H1 (cell line): ENCODE data around the gene C1QA. TPM values are rescaled to one million over a fixed set of nuclear protein-coding genes. Genes with fewer than 3 reads are reported as not detected.
A peak's percentile ranks its signal among the peaks of the same experiment; 100 is the strongest.

Source experiments
- BRCA1 ChIP-seq: IDR thresholded peaks from 2 replicates; pipeline ENCODE4 v1.6.1; 2012; ENCODE audit warnings: low read depth, low read length, improper control_type of control experiment
- CHD7 ChIP-seq: fragments of 300-600 bp; sonication (generic); IDR thresholded peaks from 2 replicates; pipeline ENCODE4 v1.7.1; 2012; ENCODE audit warnings: low read length, moderate library complexity, mild to moderate bottlenecking, inconsistent platforms; ENCODE audit not compliant: insufficient replicate concordance
- CTBP2 ChIP-seq: IDR thresholded peaks from 2 replicates; pipeline ENCODE4 v1.7.0; 2011; ENCODE audit warnings: borderline replicate concordance, mild to moderate bottlenecking, moderate library complexity, mixed read lengths, low read length; ENCODE audit not compliant: insufficient read depth, insufficient read length
- KDM1A ChIP-seq: fragments of 200-600, 300-600 bp; sonication (generic); IDR thresholded peaks from 2 replicates; pipeline ENCODE4 v1.7.1; 2016; ENCODE audit warnings: mild to moderate bottlenecking, low read length, borderline replicate concordance
- NANOG ChIP-seq: IDR thresholded peaks from 2 replicates; pipeline ENCODE4 v1.6.1; 2011; ENCODE audit warnings: low read length, low read depth, mild to moderate bottlenecking, inconsistent platforms; ENCODE audit not compliant: insufficient read depth, poor library complexity, severe bottlenecking
- RAD21 ChIP-seq, 2 experiments: IDR thresholded peaks in 1 of 2; conservative IDR thresholded peaks in 1 of 2; 2 replicates each; pipeline ENCODE4 v1.6.1; 2011; ENCODE audit warnings: low read depth in 2 of 2, low read length in 2 of 2, improper control_type of control experiment in 1 of 2, inconsistent platforms in 1 of 2, mild to moderate bottlenecking in 1 of 2, moderate library complexity in 1 of 2
- RFX5 ChIP-seq: IDR thresholded peaks from 2 replicates; pipeline ENCODE4 v1.6.1; 2011; ENCODE audit warnings: low read depth, low read length, improper control_type of control experiment, borderline replicate concordance
- RXRA ChIP-seq: IDR thresholded peaks from 2 replicates; pipeline ENCODE4 v1.6.1; 2011; ENCODE audit warnings: low read depth, mild to moderate bottlenecking, low read length, moderate library complexity; ENCODE audit not compliant: insufficient read depth
- SIN3A ChIP-seq, 2 experiments: IDR thresholded peaks in 1 of 2; conservative IDR thresholded peaks in 1 of 2; 2 replicates each; pipeline ENCODE4 v1.6.1; 2011 to 2012; ENCODE audit warnings: low read length in 2 of 2, improper control_type of control experiment in 1 of 2, low read depth in 1 of 2, mild to moderate bottlenecking in 1 of 2
- SP1 ChIP-seq: IDR thresholded peaks from 2 replicates; pipeline ENCODE4 v1.6.1; 2011; ENCODE audit warnings: low read depth, low read length
- SP4 ChIP-seq: IDR thresholded peaks from 2 replicates; pipeline ENCODE4 v1.6.1; 2012; ENCODE audit warnings: low read length, inconsistent platforms
- polyA plus RNA-seq, 7 experiments: library from polyadenylated mRNA; depleted of rRNA in 3 of 7; stranded (reverse) in 5 of 7; unstranded in 2 of 7; fragments of >200 nt in 5 of 7; fragments of 200-250 nt in 2 of 7; gene quantifications; 1 replicate in 5 of 7; 2 replicates in 1 of 7; 4 replicates in 1 of 7; pipeline versions ENCODE4 v1.2.1 to v1.2.3, GENCODE V29; 2011 to 2013; ENCODE audit warnings: missing spikeins in 2 of 7, mixed read lengths in 2 of 7
- total RNA-seq: library from RNA; stranded (reverse); fragmentation: NEBNext Ultra II Directional; extraction: Animal tissue kit (Norgen Biotek cat#: 25700); gene quantifications from 2 replicates; pipeline ENCODE4 v1.2.1, GENCODE V29; 2021

C1QA gene
- total and polyA plus RNA-seq, 2 of the 8 experiments (the other 6 are each of a cell fraction or from before 2014, with no cell fraction given), result not detected

GRCh38 chr1:22611530-22611947, 24.9 kb upstream of the C1QA start (continued):
- TF ChIP-seq CTBP2 (no peak), RXRA (no peak), RAD21 (IDR thresholded peaks at IDR 0.05 in 1 of 2, conservative IDR thresholded peaks at IDR 0.05 in 1 of 2; ENCODE audit: low read depth in 2 of 2, low read length in 2 of 2) (no peak; a peak in 1 of 4 replicates), KDM1A (no peak), NANOG (no peak), SP1 (no peak), RFX5 (no peak), BRCA1 (no peak), CHD7 (no peak), SIN3A (conservative IDR thresholded peaks at IDR 0.05 in 1 of 2, IDR thresholded peaks at IDR 0.05 in 1 of 2; ENCODE audit: low read depth in 1 of 2, low read length in 2 of 2) (peak; percentile 96 to 97), SP4 (no peak)
